A549 (cell line): ENCODE measurements around the gene PARD3B. TPM values are rescaled to one million over a fixed set of nuclear protein-coding genes. Genes with fewer than 3 reads are reported as not detected.

Experiments used
- ATAC-seq, 2 experiments: fragments of 200-7000 bp in 1 of 2; fragments of >200 bp in 1 of 2; cut with Nextera tagmentation in 1 of 2; cut with Tn5 transposase in 1 of 2; 3 replicates each; pipeline versions ENCODE4 v1.8.0 to v1.9.1; 2018 to 2020; ENCODE audit warnings: mild to moderate bottlenecking in 1 of 2, moderate library complexity in 1 of 2
- CTCF ChIA-PET: fragments of 300-600 bp; sonication (Branson Sonifier 250); formaldehyde crosslinking; extraction: SDS; loops from one replicate; lab custom pipeline; 2021; ENCODE audit warnings: antibody characterized with exemption, inconsistent platforms; lab: Yijun Ruan, JAX
- POLR2A ChIA-PET: fragments of 350-600 bp; formaldehyde crosslinking; extraction: SDS; loops from one replicate; lab custom pipeline; 2021; ENCODE audit warnings: antibody characterized with exemption, inconsistent platforms; lab: Yijun Ruan, JAX
- DNase-seq, 2 experiments: peaks; one replicate each; pipeline versions ENCODE4 v3.0.0 to v3.0.0-alpha.2; 2011 to 2016; ENCODE audit warnings: low read depth in 1 of 2, low spot score in 1 of 2
- FAIRE-seq: peaks from 2 replicates; lab custom pipeline; 2011; peaks lifted over from hg19 to GRCh38; lab: Jason Lieb, UNC
- H3K27ac ChIP-seq, 2 experiments: fragments of >200 bp; sonication (Bioruptor Twin); formaldehyde crosslinking; 3 replicates each; pipeline ENCODE4 v1.5.1; 2016 to 2017
- H3K4me1 ChIP-seq: fragments of >200 bp; sonication (Bioruptor Twin); formaldehyde crosslinking; 3 replicates; pipeline ENCODE4 v1.6.1; 2016
- H3K4me2 ChIP-seq: fragments of >200 bp; sonication (Bioruptor Twin); formaldehyde crosslinking; 3 replicates; pipeline ENCODE4 v1.6.1; 2016
- H3K4me3 ChIP-seq: fragments of >200 bp; sonication (Bioruptor Twin); formaldehyde crosslinking; 3 replicates; pipeline ENCODE4 v1.5.1; 2016
- H3K9me3 ChIP-seq: fragments of >200 bp; sonication (Bioruptor Twin); formaldehyde crosslinking; 3 replicates; pipeline ENCODE4 v1.6.1; 2016
- CBX8 ChIP-seq: fragments of 200-600 bp; sonication (generic); IDR thresholded peaks from 2 replicates; pipeline ENCODE4 v1.6.1; 2016
- CHD2 ChIP-seq: fragments of 150-350 bp; IDR thresholded peaks from 2 replicates; pipeline ENCODE4 v1.6.1; 2014; ENCODE audit warnings: low read length; ENCODE audit not compliant: partially characterized antibody
- CHD4 ChIP-seq: fragments of 200-600 bp; sonication (generic); IDR thresholded peaks from 2 replicates; pipeline ENCODE4 v1.6.1; 2016; ENCODE audit warnings: antibody characterized with exemption, mild to moderate bottlenecking, borderline replicate concordance
- EHF ChIP-seq: fragments of 250-450 bp; sonication (Bioruptor Pico); IDR thresholded peaks from 2 replicates; pipeline ENCODE4 v1.5.0; 2020; ENCODE audit warnings: mild to moderate bottlenecking
- EHMT2 ChIP-seq: fragments of 200-600 bp; sonication (generic); IDR thresholded peaks from 2 replicates; pipeline ENCODE4 v1.6.1; 2016; ENCODE audit warnings: antibody characterized with exemption, low read depth, mild to moderate bottlenecking, moderate library complexity
- EP300 ChIP-seq, 2 experiments: fragments of >200 bp; sonication (Bioruptor Twin); formaldehyde crosslinking; IDR thresholded peaks; 2 replicates in 1 of 2; 3 replicates in 1 of 2; pipeline ENCODE4 v1.6.1; 2016 to 2017
- FOSL2 ChIP-seq, 2 experiments: fragments of 450-650 bp in 1 of 2; fragments of >200 bp in 1 of 2; sonication (Bioruptor Twin) in 1 of 2; formaldehyde crosslinking; IDR thresholded peaks; 2 replicates each; pipeline versions ENCODE4 v1.5.0 to v1.6.1; 2016 to 2020; ENCODE audit warnings: mild to moderate bottlenecking in 1 of 2, moderate library complexity in 1 of 2
- GATA3 ChIP-seq: IDR thresholded peaks from 2 replicates; pipeline ENCODE4 v1.6.1; 2012; ENCODE audit warnings: borderline replicate concordance
- HEYL ChIP-seq: fragments of 250-450 bp; sonication (Bioruptor Pico); IDR thresholded peaks from 2 replicates; pipeline ENCODE4 v1.8.0; 2021; ENCODE audit warnings: mild to moderate bottlenecking, moderate library complexity
- HOXB13 ChIP-seq: fragments of 250-450 bp; sonication (Bioruptor Pico); IDR thresholded peaks from 2 replicates; pipeline ENCODE4 v1.5.0; 2020; ENCODE audit warnings: low read depth, mild to moderate bottlenecking, moderate library complexity
- JUN ChIP-seq, 2 experiments: fragments of >200 bp; sonication (Bioruptor Twin); formaldehyde crosslinking; IDR thresholded peaks; 2 replicates in 1 of 2; 3 replicates in 1 of 2; pipeline ENCODE4 v1.6.1; 2016 to 2017
- JUNB ChIP-seq: fragments of >200 bp; sonication (Bioruptor Twin); formaldehyde crosslinking; IDR thresholded peaks from 2 replicates; pipeline ENCODE4 v1.6.1; 2016
- KDM5A ChIP-seq: fragments of 200-600 bp; sonication (generic); IDR thresholded peaks from 2 replicates; pipeline ENCODE4 v1.6.1; 2016; ENCODE audit warnings: antibody characterized with exemption, mild to moderate bottlenecking
- MAFK ChIP-seq: fragments of 450-650 bp; IDR thresholded peaks from 2 replicates; pipeline ENCODE4 v1.6.1; 2014; ENCODE audit not compliant: partially characterized antibody
- MYC ChIP-seq: IDR thresholded peaks from 2 replicates; pipeline ENCODE4 v1.6.1; 2012; ENCODE audit warnings: mild to moderate bottlenecking, inconsistent platforms, low read length, improper control_type of control experiment, borderline replicate concordance
- NPAS2 ChIP-seq: fragments of 250-450 bp; sonication (Bioruptor Pico); IDR thresholded peaks from 2 replicates; pipeline ENCODE4 v1.8.0; 2022; ENCODE audit warnings: mild to moderate bottlenecking, moderate library complexity, borderline replicate concordance
- POLR2A ChIP-seq: IDR thresholded peaks from 2 replicates; pipeline ENCODE4 v1.6.1; 2012; ENCODE audit warnings: mild to moderate bottlenecking, low read length
- POLR2AphosphoS2 ChIP-seq: conservative IDR thresholded peaks from 2 replicates; pipeline ENCODE4 v1.6.1; 2012; ENCODE audit warnings: low read length, improper control_type of control experiment, inconsistent platforms
- RAD21 ChIP-seq, 2 experiments: fragments of >200 bp in 1 of 2; sonication (Bioruptor Twin) in 1 of 2; formaldehyde crosslinking in 1 of 2; IDR thresholded peaks in 1 of 2; conservative IDR thresholded peaks in 1 of 2; 2 replicates in 1 of 2; 3 replicates in 1 of 2; pipeline ENCODE4 v1.6.1; 2012 to 2018; ENCODE audit warnings: inconsistent platforms in 1 of 2
- RARB ChIP-seq: fragments of 250-450 bp; sonication (Bioruptor Pico); IDR thresholded peaks from 2 replicates; pipeline ENCODE4 v1.8.0; 2021; ENCODE audit warnings: mild to moderate bottlenecking, moderate library complexity
- RFX5 ChIP-seq: fragments of 450-650 bp; IDR thresholded peaks from 2 replicates; pipeline ENCODE4 v1.7.1; 2014; ENCODE audit warnings: antibody characterized with exemption, mild to moderate bottlenecking, moderate library complexity
- SREBF2 ChIP-seq: fragments of 450-650 bp; IDR thresholded peaks from 2 replicates; pipeline ENCODE4 v1.6.1; 2014; ENCODE audit warnings: mild to moderate bottlenecking, moderate library complexity
- TP53 ChIP-seq: fragments of 250-450 bp; sonication (Bioruptor Pico); IDR thresholded peaks from 2 replicates; pipeline ENCODE4 v1.5.0; 2021; ENCODE audit warnings: mild to moderate bottlenecking, moderate library complexity
- USF2 ChIP-seq: fragments of 450-650 bp; IDR thresholded peaks from 2 replicates; pipeline ENCODE4 v1.6.1; 2014; ENCODE audit warnings: antibody characterized with exemption
- ZNF302 ChIP-seq: fragments of 250-450 bp; sonication (Bioruptor Pico); IDR thresholded peaks from 2 replicates; pipeline ENCODE4 v1.9.0; 2021; ENCODE audit warnings: inconsistent platforms, mild to moderate bottlenecking, moderate library complexity
- ZSCAN20 ChIP-seq: fragments of 250-450 bp; sonication (Bioruptor Pico); IDR thresholded peaks from 2 replicates; pipeline ENCODE4 v1.8.0; 2022; ENCODE audit warnings: mild to moderate bottlenecking, moderate library complexity
- WGBS: methylation state at CpG from one replicate; pipeline ENCODE4 v1.1.6; 2017; ENCODE audit errors: missing lambda C conversion rate; 5-methylcytosine and 5-hydroxymethylcytosine counted together
- polyA plus RNA-seq, 4 experiments: library from polyadenylated mRNA; depleted of rRNA in 3 of 4; stranded (reverse); fragments of >200 nt; fragmentation: RNase III in 1 of 4; extraction: RNeasy Plus Mini Kit Qiagen cat#74134 plus additional on column Dnase treatment in 1 of 4; gene quantifications; 2 replicates in 3 of 4; 3 replicates in 1 of 4; pipeline ENCODE4 v1.2.3, GENCODE V29; 2011 to 2017
- TF ChIP-seq, protein P1 (sequence below): fragments of 250-450 bp; sonication (Bioruptor Pico); IDR thresholded peaks from 2 replicates; pipeline ENCODE4 v1.5.0; 2021; ENCODE audit warnings: mild to moderate bottlenecking, moderate library complexity, borderline replicate concordance
- TF ChIP-seq, protein P2 (sequence below): IDR thresholded peaks from 2 replicates; pipeline ENCODE4 v1.6.1; 2012

PARD3B gene
- polyA plus RNA-seq, 2 of the 4 experiments (the other 2 are of a cell fraction) = 1.2 to 2.4 TPM

DNA sequence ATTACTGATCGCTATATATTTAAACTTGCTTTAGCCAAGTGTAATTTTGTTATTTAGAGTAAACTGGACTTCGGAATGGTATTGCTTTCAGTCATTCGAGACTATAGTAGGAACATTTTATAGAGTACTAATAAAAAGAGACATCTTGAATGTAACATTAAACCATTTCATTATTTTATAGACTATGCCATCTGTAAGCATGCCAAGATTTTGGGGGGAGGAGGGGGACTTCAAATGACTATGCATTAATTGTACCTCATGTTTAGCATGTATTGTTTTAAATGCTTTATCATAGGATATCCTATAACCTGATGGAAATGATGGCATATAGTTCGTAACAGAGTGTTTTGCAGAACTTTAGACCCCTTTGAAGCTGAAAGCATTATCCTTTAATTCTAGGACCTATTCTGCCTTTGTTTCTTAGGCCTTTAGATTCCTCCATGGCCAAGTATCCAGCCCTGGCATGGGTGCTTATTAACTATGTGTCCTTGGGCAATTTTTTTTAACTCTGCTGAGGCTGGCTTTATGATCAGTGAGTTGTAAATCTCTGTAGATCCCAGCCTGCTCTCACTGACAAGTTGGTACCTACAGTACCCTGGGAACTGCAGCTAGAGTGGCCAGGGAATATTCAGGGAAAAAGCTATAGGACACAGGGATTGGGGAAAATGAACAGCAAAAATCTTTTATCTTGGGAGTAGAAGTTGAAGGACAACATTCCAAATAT, 93.4 kb downstream of the PARD3B start (continued):
- TF ChIP-seq USF2 (no peak), CHD4 (no peak), RARB (CRISPR knock-in tag) (no peak), POLR2AphosphoS2 (no peak), SREBF2 (no peak), EHMT2 (no peak), MAFK (no peak), POLR2A (no peak), CHD2 (no peak)
- TF ChIP-seq, protein P1, sequence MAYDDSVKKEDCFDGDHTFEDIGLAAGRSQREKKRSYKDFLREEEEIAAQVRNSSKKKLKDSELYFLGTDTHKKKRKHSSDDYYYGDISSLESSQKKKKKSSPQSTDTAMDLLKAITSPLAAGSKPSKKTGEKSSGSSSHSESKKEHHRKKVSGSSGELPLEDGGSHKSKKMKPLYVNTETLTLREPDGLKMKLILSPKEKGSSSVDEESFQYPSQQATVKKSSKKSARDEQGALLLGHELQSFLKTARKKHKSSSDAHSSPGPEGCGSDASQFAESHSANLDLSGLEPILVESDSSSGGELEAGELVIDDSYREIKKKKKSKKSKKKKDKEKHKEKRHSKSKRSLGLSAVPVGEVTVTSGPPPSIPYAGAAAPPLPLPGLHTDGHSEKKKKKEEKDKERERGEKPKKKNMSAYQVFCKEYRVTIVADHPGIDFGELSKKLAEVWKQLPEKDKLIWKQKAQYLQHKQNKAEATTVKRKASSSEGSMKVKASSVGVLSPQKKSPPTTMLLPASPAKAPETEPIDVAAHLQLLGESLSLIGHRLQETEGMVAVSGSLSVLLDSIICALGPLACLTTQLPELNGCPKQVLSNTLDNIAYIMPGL = no peak

GRCh38 chr2:204643326-204643725, 98.1 kb downstream of the PARD3B start:
- H3K4me2 ChIP-seq = no peak overlapping the region
- DNase-seq (no peak), FAIRE-seq (no peak), ATAC-seq (no peak)
- TF ChIP-seq KDM5A = no peak
- TF ChIP-seq JUN (IDR thresholded peaks at IDR 0.05) = no peak
- peaks cover 15% of the 10 kb centered on the region; the same call in 2 of the 3 replicates for H3K4me1 ChIP-seq
- ChIA-PET CTCF (no interaction called here), POLR2A (no interaction called here)
- 85% methylated on average over 4 of the region's 4 CpGs for WGBS
- no peaks in the 10 kb centered on the region for H3K9me3 ChIP-seq
- H3K27ac ChIP-seq = no peak overlapping the region
- H3K4me3 ChIP-seq = no peak overlapping the region

DNA sequence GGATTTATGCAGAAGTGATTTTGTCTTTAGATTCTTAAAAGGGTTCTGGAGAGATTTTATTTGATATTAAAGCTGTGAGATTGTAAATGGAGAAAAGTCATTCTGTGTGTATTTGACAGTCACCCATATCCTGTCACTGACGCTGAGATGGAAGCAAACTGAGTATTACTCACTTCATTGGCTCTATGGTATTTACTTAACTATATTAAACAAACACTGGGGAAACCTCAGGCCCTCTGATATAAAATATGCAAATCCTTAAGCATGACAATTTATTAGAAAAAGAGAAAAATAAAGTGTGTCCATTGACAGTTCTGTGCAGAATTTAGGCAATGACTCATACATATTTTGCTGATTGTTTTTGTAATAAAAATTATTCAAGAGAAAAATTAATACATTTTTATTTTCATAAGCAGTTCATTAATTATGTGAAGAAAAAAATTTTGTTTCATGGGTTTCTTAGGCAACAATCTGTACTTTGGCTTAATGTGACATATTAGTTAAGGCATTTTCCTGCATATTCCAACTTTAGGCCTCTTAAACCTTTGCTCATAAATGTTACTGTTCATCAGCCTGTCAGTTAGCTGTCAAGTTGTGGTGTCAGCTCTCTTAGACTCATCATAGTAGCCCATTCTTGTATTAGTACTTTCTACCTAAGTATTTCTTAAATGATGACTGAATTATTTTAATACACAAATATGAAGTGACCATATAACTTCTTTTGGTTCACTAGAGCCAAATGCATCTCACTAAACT, 99.9 kb downstream of the PARD3B start:
- no peaks in the 10 kb centered on the region for H3K9me3 ChIP-seq
- no peak overlapping the region for H3K27ac ChIP-seq
- ChIA-PET POLR2A (no interaction called here), CTCF (no interaction called here)
- TF ChIP-seq HOXB13 (CRISPR knock-in tag) (no peak), FOSL2 (IDR thresholded peaks at IDR 0.05) (no peak), FOSL2 (CRISPR knock-in tag; IDR thresholded peaks at IDR 0.05) (peak; percentile 39)
- FAIRE-seq (no peak), ATAC-seq (peak in 1 of 2 experiments; percentile 70; a peak in 3 of 6 replicates), DNase-seq (peak; percentile 14 to 36)
- no peak overlapping the region for H3K4me3 ChIP-seq
- H3K4me2 ChIP-seq = peak overlapping the region; percentile 29
- WGBS = 3% methylated on average over 1 of the region's 1 CpG
- H3K4me1 ChIP-seq = peaks cover 15% of the 10 kb centered on the region; the same call in 2 of the 3 replicates

- ATAC-seq (no peak), FAIRE-seq (no peak), DNase-seq (no peak)
- Histone ChIP-seq H3K9me3 (no peaks in the 10 kb centered on the region), H3K27ac (no peak overlapping the region), H3K4me1 (peaks cover 15% of the 10 kb centered on the region; the same call in 2 of the 3 replicates), H3K4me3 (no peak overlapping the region), H3K4me2 (no peak overlapping the region)
- ChIA-PET CTCF (no interaction called here), POLR2A (no interaction called here)
- TF ChIP-seq MYC = no peak
- no peak for TF ChIP-seq TP53 (CRISPR knock-in tag)
- no peak for TF ChIP-seq JUNB
- no peak for TF ChIP-seq EHF
- no peak for TF ChIP-seq RFX5
- TF ChIP-seq CBX8 = no peak
- TF ChIP-seq, protein P2, sequence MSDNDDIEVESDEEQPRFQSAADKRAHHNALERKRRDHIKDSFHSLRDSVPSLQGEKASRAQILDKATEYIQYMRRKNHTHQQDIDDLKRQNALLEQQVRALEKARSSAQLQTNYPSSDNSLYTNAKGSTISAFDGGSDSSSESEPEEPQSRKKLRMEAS = no peak
- no peak for TF ChIP-seq SREBF2
- no peak for TF ChIP-seq ZSCAN20
- TF ChIP-seq HEYL (CRISPR knock-in tag) = no peak
- TF ChIP-seq RAD21 (conservative IDR thresholded peaks at IDR 0.05 in 1 of 2, IDR thresholded peaks at IDR 0.05 in 1 of 2) = no peak
- no peak for TF ChIP-seq ZNF302 (CRISPR knock-in tag)
- no peak for TF ChIP-seq GATA3
- no peak for TF ChIP-seq NPAS2 (CRISPR knock-in tag)
- no peak for TF ChIP-seq EP300 (IDR thresholded peaks at IDR 0.05)
Observed at GRCh38 chr2:204647626-204648025, 102.4 kb downstream of the PARD3B start.
